Amniotic stem cell (primary cell): ENCODE measurements around the gene CPOX.
"Not testable (repeated sequence)": the region's sequence is repeated elsewhere in the genome, so short reads cannot be mapped to it uniquely, and the experiment has no call there.

Experiments used
- DNase-seq: peaks from one replicate; lab custom pipeline; 2025; lab: John Stamatoyannopoulos, UW

The CPOX gene

GRCh38 chr3:98593046-98593936 is at the start of gene CPOX:
Gene CPOX, minus strand, starts transcription at chr3:98593611. Its CDS starts 107 bp downstream, at chr3:98593504.
- DNase-seq: peak; percentile 79

- not testable (repeated sequence) for DNase-seq
These were observed 49.4 kb upstream of the CPOX start for GRCh38 chr3:98642769-98643168.

GRCh38 chr3:98641756-98642155 is 48.3 kb upstream of the CPOX start:
- not testable (repeated sequence) for DNase-seq

- DNase-seq: not testable (repeated sequence)
These were observed 45.1 kb upstream of the CPOX start for GRCh38 chr3:98638515-98638914.

- no peak for DNase-seq
These were observed 37.0 kb upstream of the CPOX start for GRCh38 chr3:98630416-98630815.

- no peak for DNase-seq
These were observed 34.9 kb upstream of the CPOX start for GRCh38 chr3:98628317-98628716.

GRCh38 chr3:98626151-98626550 is 32.7 kb upstream of the CPOX start:
- DNase-seq: no peak

GRCh38 chr3:98623572-98624280 is 30.3 kb upstream of the CPOX start:
- DNase-seq: no peak

GRCh38 chr3:98617841-98618240 is 24.4 kb upstream of the CPOX start:
- DNase-seq: no peak

GRCh38 chr3:98613616-98614015 is 20.2 kb upstream of the CPOX start:
- DNase-seq: no peak

- no peak for DNase-seq
These were observed 19.6 kb upstream of the CPOX start for GRCh38 chr3:98612996-98613517.

GRCh38 chr3:98612587-98612986 is 19.2 kb upstream of the CPOX start:
- DNase-seq: no peak

GRCh38 chr3:98608029-98608428 is 14.6 kb upstream of the CPOX start:
- no peak for DNase-seq

GRCh38 chr3:98603580-98603979 is 10.2 kb upstream of the CPOX start:
- DNase-seq: no peak

- DNase-seq: peak; percentile 34
These were observed 8.8 kb upstream of the CPOX start for GRCh38 chr3:98602078-98602678.

GRCh38 chr3:98601180-98601579 is 7.8 kb upstream of the CPOX start:
- DNase-seq: no peak

- DNase-seq: no peak
These were observed 7.1 kb upstream of the CPOX start for GRCh38 chr3:98600412-98601095.

- no peak for DNase-seq
These were observed 6.4 kb upstream of the CPOX start for GRCh38 chr3:98599647-98600411.

- no peak for DNase-seq
These were observed 5.1 kb upstream of the CPOX start for GRCh38 chr3:98598492-98598891.

- DNase-seq: peak; percentile 21
These were observed 3.4 kb upstream of the CPOX start for GRCh38 chr3:98596541-98597500.
